Transverse colon (tissue), 4 donors: ENCODE results near the gene VAC14. TPM values are rescaled to one million over a fixed set of nuclear protein-coding genes. Genes with fewer than 3 reads are reported as not detected.
A peak's percentile ranks its signal among the peaks of the same experiment; 100 is the strongest.

ENCODE experiments used
- DNase-seq: peaks from one replicate; pipeline ENCODE4 v3.0.0-alpha.2; 2019
- H3K27ac ChIP-seq, 4 donors: fragments of 200-600 bp; sonication (generic); 2 replicates each; pipeline ENCODE4 v1.5.1; 2016 to 2018; ENCODE audit warnings: inconsistent platforms in 4 of 4
- H3K27me3 ChIP-seq: fragments of 200-600 bp; sonication (generic); 2 replicates; pipeline ENCODE4 v1.5.1; 2017; ENCODE audit warnings: inconsistent platforms
- H3K36me3 ChIP-seq, 4 donors: fragments of 200-600 bp; sonication (generic); 2 replicates each; pipeline ENCODE4 v1.5.1; 2017 to 2019; ENCODE audit warnings: inconsistent platforms in 4 of 4
- H3K4me1 ChIP-seq, 4 donors: fragments of 200-600 bp; sonication (generic); 2 replicates each; pipeline ENCODE4 v1.5.1; 2017 to 2020; ENCODE audit warnings: inconsistent platforms in 4 of 4
- H3K4me3 ChIP-seq, 4 donors: fragments of 200-600 bp; sonication (generic); 1 replicate in 1 of 4; 2 replicates in 3 of 4; pipeline versions ENCODE4 v1.5.1 to v1.6.1; 2017 to 2019; ENCODE audit warnings: inconsistent platforms in 4 of 4
- H3K9me3 ChIP-seq, 2 donors: fragments of 200-600 bp; sonication (generic); 2 replicates each; pipeline ENCODE4 v1.5.1; 2017 to 2019; ENCODE audit warnings: inconsistent platforms in 2 of 2
- CTCF ChIP-seq, 5 experiments: fragments of 200-600 bp in 3 of 5; fragments of 450-650 bp in 2 of 5; sonication (generic) in 3 of 5; IDR thresholded peaks; 1 replicate in 2 of 5; 2 replicates in 3 of 5; pipeline ENCODE4 v1.5.1; 2016 to 2017; ENCODE audit warnings: antibody characterized with exemption in 5 of 5, inconsistent platforms in 3 of 5, mild to moderate bottlenecking in 2 of 5, moderate library complexity in 1 of 5
- EP300 ChIP-seq: sonication (generic); formaldehyde crosslinking; IDR thresholded peaks from one replicate; pipeline ENCODE4 v1.6.1; 2017; ENCODE audit warnings: antibody characterized with exemption, low read depth
- POLR2A ChIP-seq: fragments of 450-650 bp; IDR thresholded peaks from one replicate; pipeline ENCODE4 v1.6.1; 2016; ENCODE audit warnings: antibody characterized with exemption, mild to moderate bottlenecking, moderate library complexity
- POLR2AphosphoS5 ChIP-seq, 3 donors: sonication (generic); formaldehyde crosslinking; IDR thresholded peaks; one replicate each; pipeline ENCODE4 v1.6.1; 2016; ENCODE audit warnings: antibody characterized with exemption in 3 of 3
- WGBS, 2 donors: methylation state at CpG; one replicate each; pipeline ENCODE4 v1.1.5; 2018; ENCODE audit warnings: low coverage in 1 of 2; 5-methylcytosine and 5-hydroxymethylcytosine counted together
- in situ Hi-C, 4 donors: fragments of 200-750 bp; cut with MboI; loops; one replicate each; pipeline versions ENCODE4 v1.15.0 to v1.15.1; 2017; ENCODE audit warnings: low sequenced_read_pairs in 3 of 4, low pct_ligation_motif_present in 1 of 4, low pct_unique_long_range_greater_than_20kb in 1 of 4
- intact Hi-C: fragments of 100-400 bp; cut with DNase I; formaldehyde crosslinking; loops from one replicate; pipeline ENCODE4 v1.15.1; 2023; ENCODE audit warnings: low total_unique reads
- total RNA-seq, 4 donors: library from RNA; depleted of rRNA; stranded (reverse); fragments of >200 nt; gene quantifications; one replicate each; pipeline ENCODE4 v1.1.0, GENCODE V29; 2016

The VAC14 gene
- total RNA-seq, 4 donors from 2014 or later, result 37.2 to 270 (median 64.3) TPM

- intact Hi-C loops, result no loop called here
- no peak for DNase-seq
- peak overlapping the region; percentile 79 to 87 (median 86) for H3K27ac ChIP-seq
- H3K36me3 ChIP-seq, result no peaks in the 10 kb centered on the region
- H3K9me3 ChIP-seq, result no peaks in the 10 kb centered on the region
- TF ChIP-seq CTCF (IDR thresholded peaks at IDR 0.05), result no peak
- no peak for TF ChIP-seq POLR2AphosphoS5 (IDR thresholded peaks at IDR 0.05)
- no peak for TF ChIP-seq EP300
- TF ChIP-seq POLR2A, result no peak
- no peaks in the 10 kb centered on the region for H3K27me3 ChIP-seq
- no peak overlapping the region for H3K4me3 ChIP-seq
- WGBS, 2 donors, result 93% methylated on average over 7 of the region's 8 CpGs; no CpG with 5 or more reads in 1 of the 2 donors
- H3K4me1 ChIP-seq, result peaks cover 18 to 73% (median 48%) of the 10 kb centered on the region in 4 donors
- in situ Hi-C loops, result no loop called here
Observed at GRCh38 chr16:70705056-70705455, 95.9 kb downstream of the VAC14 start.

GRCh38 chr16:70704586-70704985 lies 96.4 kb downstream of the VAC14 start:
- Histone ChIP-seq H3K9me3 (no peaks in the 10 kb centered on the region), H3K4me3 (no peak overlapping the region), H3K36me3 (no peaks in the 10 kb centered on the region), H3K4me1 (peaks cover 18 to 76% (median 50%) of the 10 kb centered on the region in 4 donors), H3K27me3 (no peaks in the 10 kb centered on the region), H3K27ac (peak overlapping the region; percentile 79 to 87 (median 86))
- 88% methylated on average over 9 of the region's 11 CpGs; no CpG with 5 or more reads in 1 of the 2 donors for whole genome bisulfite sequencing, 2 donors
- DNase-seq, result no peak
- intact Hi-C loops, result loop anchor here (5.0 kb wide), 1 partner anchor 33 kb away; no protein-coding TSS in a partner anchor
- in situ Hi-C loops, result no loop called here
- TF ChIP-seq EP300, result no peak
- no peak for TF ChIP-seq POLR2A
- no peak for TF ChIP-seq POLR2AphosphoS5 (IDR thresholded peaks at IDR 0.05)
- TF ChIP-seq CTCF (IDR thresholded peaks at IDR 0.05), result no peak

GRCh38 chr16:70703835-70704381 lies 97.0 kb downstream of the VAC14 start:
- intact Hi-C loops, result loop anchor here (5.0 kb wide), 1 partner anchor 33 kb away; no protein-coding TSS in a partner anchor
- in situ Hi-C loops, result no loop called here
- 97% methylated on average over 6 of the region's 6 CpGs; no CpG with 5 or more reads in 1 of the 2 donors for WGBS, 2 donors
- DNase-seq, result no peak
- Histone ChIP-seq H3K27me3 (no peaks in the 10 kb centered on the region), H3K9me3 (no peaks in the 10 kb centered on the region), H3K4me3 (no peak overlapping the region), H3K36me3 (no peaks in the 10 kb centered on the region), H3K4me1 (peaks cover 18 to 76% (median 50%) of the 10 kb centered on the region in 4 donors), H3K27ac (peak overlapping the region; percentile 79 to 87 (median 86))
- no peak for TF ChIP-seq CTCF (IDR thresholded peaks at IDR 0.05)
- no peak for TF ChIP-seq POLR2AphosphoS5 (IDR thresholded peaks at IDR 0.05)
- no peak for TF ChIP-seq EP300
- TF ChIP-seq POLR2A, result no peak

GRCh38 chr16:70703041-70703834 lies 97.7 kb downstream of the VAC14 start:
- in situ Hi-C loops (no loop called here), intact Hi-C loops (loop anchor here (5.0 kb wide), 1 partner anchor 34 kb away; no protein-coding TSS in a partner anchor)
- H3K27ac ChIP-seq, result peak overlapping the region; percentile 79 to 87 (median 86)
- peak; percentile 47 for DNase-seq
- no peaks in the 10 kb centered on the region for H3K9me3 ChIP-seq
- no peaks in the 10 kb centered on the region for H3K27me3 ChIP-seq
- TF ChIP-seq CTCF (IDR thresholded peaks at IDR 0.05) (peak in 4 of 5 experiments; percentile 22 to 45 (median 32)), EP300 (no peak), POLR2AphosphoS5 (IDR thresholded peaks at IDR 0.05) (peak; percentile 11 to 60 (median 51))
- no peaks in the 10 kb centered on the region for H3K36me3 ChIP-seq
- peaks cover 18 to 76% (median 51%) of the 10 kb centered on the region in 4 donors for H3K4me1 ChIP-seq
- 63% methylated on average over 16 of the region's 16 CpGs; no CpG with 5 or more reads in 1 of the 2 donors for WGBS, 2 donors
- no peak overlapping the region for H3K4me3 ChIP-seq
